ENCODE measurements around the gene LAMB3.

- TF ChIP-seq FOXM1 (IDR thresholded peaks at IDR 0.05; ENCODE audit: low read depth) = no peak
- no peak for TF ChIP-seq EP300 (IDR thresholded peaks at IDR 0.05; ENCODE audit: borderline replicate concordance in 1 of 2, low read depth in 1 of 2, low read length in 1 of 2)
- TF ChIP-seq REST (IDR thresholded peaks at IDR 0.05; ENCODE audit: low read depth, low read length) = no peak
- TF ChIP-seq CTCF (IDR thresholded peaks at IDR 0.05) = no peak
- TF ChIP-seq EZH2phosphoT487 (IDR thresholded peaks at IDR 0.05; ENCODE audit: borderline replicate concordance, low read depth) = no peak
- no peak for TF ChIP-seq POLR2AphosphoS5 (IDR thresholded peaks at IDR 0.05; ENCODE audit: low read depth, low read length)
Measured at GRCh38 chr1:209619696-209620486, 32.3 kb downstream of the LAMB3 start.
